Activated CD4-positive, alpha-beta memory T cell treated with anti-CD3 and anti-CD28 coated beads for 36 hours (primary cell): ENCODE results near the gene PPM1B. TPM values are rescaled to one million over a fixed set of nuclear protein-coding genes. Genes with fewer than 3 reads are reported as not detected.

Source experiments
- CTCF ChIA-PET: fragments of 350-600 bp; sonication (Branson Sonifier 250); formaldehyde crosslinking; loops from one replicate; lab custom pipeline; 2021; ENCODE audit warnings: antibody characterized with exemption, inconsistent platforms; lab: Charles Lee
- POLR2A ChIA-PET: fragments of 350-600 bp; sonication (Branson Sonifier 250); formaldehyde crosslinking; loops from one replicate; lab custom pipeline; 2021; ENCODE audit warnings: antibody characterized with exemption; lab: Charles Lee
- DNase-seq: peaks from one replicate; pipeline ENCODE4 v3.0.0-alpha.2; 2020
- H3K27ac Mint-ChIP-seq: one replicate; pipeline ENCODE4 v1.8.0; 2021; ENCODE audit warnings: mixed read lengths
- H3K27me3 Mint-ChIP-seq: one replicate; pipeline ENCODE4 v1.8.0; 2021; ENCODE audit warnings: mixed read lengths
- H3K36me3 Mint-ChIP-seq: one replicate; pipeline ENCODE4 v1.8.0; 2021; ENCODE audit warnings: mixed read lengths
- H3K4me1 Mint-ChIP-seq: one replicate; pipeline ENCODE4 v1.8.0; 2021; ENCODE audit warnings: low read depth, mixed read lengths
- H3K4me3 Mint-ChIP-seq: one replicate; pipeline ENCODE4 v1.8.0; 2021; ENCODE audit warnings: mild to moderate bottlenecking, mixed read lengths
- H3K9me3 Mint-ChIP-seq: one replicate; pipeline ENCODE4 v1.8.0; 2021; ENCODE audit warnings: mixed read lengths
- intact Hi-C: fragments of 100-400 bp; cut with micrococcal nuclease; formaldehyde crosslinking; loops from one replicate; pipeline ENCODE4 v1.15.1; 2023
- total RNA-seq, 2 experiments: library from RNA; stranded (reverse); gene quantifications; one replicate each; pipeline ENCODE4 v1.2.3, GENCODE V29; 2021

The PPM1B gene
- total RNA-seq, 2 experiments from 2014 or later, result 41.6 to 45.2 TPM

GRCh38 chr2:44186810-44187209 lies 18.1 kb downstream of the PPM1B start:
- no peak for DNase-seq
- no peak overlapping the region for H3K27ac Mint-ChIP-seq
- H3K4me1 Mint-ChIP-seq, result peaks cover 77% of the 10 kb centered on the region
- intact Hi-C loops, result no loop called here
- H3K9me3 Mint-ChIP-seq, result no peaks in the 10 kb centered on the region
- H3K36me3 Mint-ChIP-seq, result peaks cover 3% of the 10 kb centered on the region
- ChIA-PET POLR2A (no interaction called here), CTCF (interaction anchor here (2.4 kb wide), 1 partner anchor 11 kb away, joined by 6 read pairs; no protein-coding TSS in a partner anchor)
- H3K4me3 Mint-ChIP-seq, result no peak overlapping the region
- no peaks in the 10 kb centered on the region for H3K27me3 Mint-ChIP-seq

- peaks cover 3% of the 10 kb centered on the region for H3K36me3 Mint-ChIP-seq
- H3K4me3 Mint-ChIP-seq, result no peak overlapping the region
- ChIA-PET CTCF (interaction anchor here (2.4 kb wide), 1 partner anchor 11 kb away, joined by 6 read pairs; no protein-coding TSS in a partner anchor), POLR2A (no interaction called here)
- no peaks in the 10 kb centered on the region for H3K9me3 Mint-ChIP-seq
- no peak for DNase-seq
- intact Hi-C loops, result no loop called here
- H3K27ac Mint-ChIP-seq, result no peak overlapping the region
- H3K4me1 Mint-ChIP-seq, result peaks cover 81% of the 10 kb centered on the region
- H3K27me3 Mint-ChIP-seq, result no peaks in the 10 kb centered on the region
Observed at GRCh38 chr2:44187251-44187650, 18.6 kb downstream of the PPM1B start.

GRCh38 chr2:44188696-44189095 lies 20.0 kb downstream of the PPM1B start:
- H3K36me3 Mint-ChIP-seq, result peaks cover 3% of the 10 kb centered on the region
- no peaks in the 10 kb centered on the region for H3K27me3 Mint-ChIP-seq
- peaks cover 77% of the 10 kb centered on the region for H3K4me1 Mint-ChIP-seq
- intact Hi-C loops, result no loop called here
- ChIA-PET CTCF (no interaction called here), POLR2A (no interaction called here)
- H3K9me3 Mint-ChIP-seq, result no peaks in the 10 kb centered on the region
- no peak overlapping the region for H3K4me3 Mint-ChIP-seq
- H3K27ac Mint-ChIP-seq, result no peak overlapping the region
- no peak for DNase-seq

- H3K4me1 Mint-ChIP-seq, result peaks cover 75% of the 10 kb centered on the region
- POLR2A ChIA-PET, result no interaction called here
- intact Hi-C loops, result no loop called here
- H3K9me3 Mint-ChIP-seq, result no peaks in the 10 kb centered on the region
- CTCF ChIA-PET, result interaction anchor here (0.6 kb wide), 1 partner anchor 204 kb away, joined by 3 read pairs; no protein-coding TSS in a partner anchor
- no peak for DNase-seq
- no peaks in the 10 kb centered on the region for H3K27me3 Mint-ChIP-seq
- no peak overlapping the region for H3K4me3 Mint-ChIP-seq
- no peak overlapping the region for H3K27ac Mint-ChIP-seq
- peaks cover 2% of the 10 kb centered on the region for H3K36me3 Mint-ChIP-seq
Observed at GRCh38 chr2:44189104-44189503, 20.4 kb downstream of the PPM1B start.

GRCh38 chr2:44190526-44190925 lies 21.9 kb downstream of the PPM1B start:
- intact Hi-C loops, result no loop called here
- Mint-ChIP-seq H3K4me1 (peaks cover 63% of the 10 kb centered on the region), H3K27ac (no peak overlapping the region), H3K4me3 (no peak overlapping the region), H3K9me3 (no peaks in the 10 kb centered on the region), H3K36me3 (peaks cover 4% of the 10 kb centered on the region), H3K27me3 (no peaks in the 10 kb centered on the region)
- ChIA-PET CTCF (no interaction called here), POLR2A (interaction anchor here (0.6 kb wide), 1 partner anchor 60 kb away, joined by 3 read pairs; no protein-coding TSS in a partner anchor)
- no peak for DNase-seq

- ChIA-PET CTCF (interaction anchor here (0.5 to 1.0 kb wide), 3 partner anchors 21 to 104 kb away, joined by 3 to 4 read pairs (median 3); no protein-coding TSS in a partner anchor), POLR2A (no interaction called here)
- H3K4me1 Mint-ChIP-seq, result peaks cover 64% of the 10 kb centered on the region
- H3K4me3 Mint-ChIP-seq, result peak overlapping the region; percentile 6
- peaks cover 4% of the 10 kb centered on the region for H3K36me3 Mint-ChIP-seq
- H3K27me3 Mint-ChIP-seq, result no peaks in the 10 kb centered on the region
- DNase-seq, result no peak
- H3K27ac Mint-ChIP-seq, result peak overlapping the region; percentile 48
- intact Hi-C loops, result no loop called here
- no peaks in the 10 kb centered on the region for H3K9me3 Mint-ChIP-seq
Observed at GRCh38 chr2:44191739-44192138, 23.1 kb downstream of the PPM1B start.

- intact Hi-C loops, result no loop called here
- Mint-ChIP-seq H3K36me3 (peaks cover 4% of the 10 kb centered on the region), H3K27me3 (no peaks in the 10 kb centered on the region), H3K27ac (no peak overlapping the region), H3K4me3 (no peak overlapping the region), H3K4me1 (peaks cover 57% of the 10 kb centered on the region), H3K9me3 (no peaks in the 10 kb centered on the region)
- DNase-seq, result no peak
- ChIA-PET POLR2A (no interaction called here), CTCF (interaction anchor here (0.8 kb wide), 1 partner anchor 9 kb away, joined by 3 read pairs; no protein-coding TSS in a partner anchor)
Observed at GRCh38 chr2:44192646-44193045, 24.0 kb downstream of the PPM1B start.

GRCh38 chr2:44195714-44196113 lies 27.0 kb downstream of the PPM1B start:
- Mint-ChIP-seq H3K27ac (no peak overlapping the region), H3K36me3 (peaks cover 4% of the 10 kb centered on the region), H3K4me3 (no peak overlapping the region), H3K27me3 (no peaks in the 10 kb centered on the region), H3K4me1 (peaks cover 53% of the 10 kb centered on the region), H3K9me3 (no peaks in the 10 kb centered on the region)
- intact Hi-C loops, result no loop called here
- no peak for DNase-seq
- POLR2A ChIA-PET, result no interaction called here
- CTCF ChIA-PET, result no interaction called here

- H3K36me3 Mint-ChIP-seq, result peaks cover 16% of the 10 kb centered on the region
- peaks cover 49% of the 10 kb centered on the region for H3K4me1 Mint-ChIP-seq
- POLR2A ChIA-PET, result no interaction called here
Observed at GRCh38 chr2:44197816-44198215, 29.1 kb downstream of the PPM1B start.

GRCh38 chr2:44200011-44200410 lies 31.3 kb downstream of the PPM1B start:
- ChIA-PET POLR2A (no interaction called here), CTCF (no interaction called here)
- Mint-ChIP-seq H3K9me3 (peaks cover 5% of the 10 kb centered on the region), H3K4me1 (peaks cover 57% of the 10 kb centered on the region), H3K27me3 (no peaks in the 10 kb centered on the region), H3K4me3 (no peak overlapping the region), H3K27ac (no peak overlapping the region), H3K36me3 (peaks cover 25% of the 10 kb centered on the region)
- DNase-seq, result no peak
- intact Hi-C loops, result no loop called here

More at GRCh38 chr2:44197816-44198215, 29.1 kb downstream of the PPM1B start:
- Mint-ChIP-seq H3K9me3 (no peaks in the 10 kb centered on the region), H3K27ac (no peak overlapping the region), H3K27me3 (no peaks in the 10 kb centered on the region), H3K4me3 (no peak overlapping the region)
- CTCF ChIA-PET, result no interaction called here
- no peak for DNase-seq
- intact Hi-C loops, result no loop called here

- H3K4me1 Mint-ChIP-seq, result peaks cover 59% of the 10 kb centered on the region
- intact Hi-C loops, result no loop called here
- peaks cover 26% of the 10 kb centered on the region for H3K36me3 Mint-ChIP-seq
- CTCF ChIA-PET, result no interaction called here
- DNase-seq, result no peak
- POLR2A ChIA-PET, result no interaction called here
- H3K27ac Mint-ChIP-seq, result no peak overlapping the region
- no peak overlapping the region for H3K4me3 Mint-ChIP-seq
- no peaks in the 10 kb centered on the region for H3K27me3 Mint-ChIP-seq
- H3K9me3 Mint-ChIP-seq, result peaks cover 5% of the 10 kb centered on the region
Observed at GRCh38 chr2:44200759-44201158, 32.1 kb downstream of the PPM1B start.

- ChIA-PET POLR2A (no interaction called here), CTCF (interaction anchor here (0.6 to 1.0 kb wide), 2 partner anchors 9 to 163 kb away, joined by 3 read pairs; no protein-coding TSS in a partner anchor)
- peaks cover 26% of the 10 kb centered on the region for H3K36me3 Mint-ChIP-seq
- peaks cover 57% of the 10 kb centered on the region for H3K4me1 Mint-ChIP-seq
- DNase-seq, result no peak
- H3K4me3 Mint-ChIP-seq, result no peak overlapping the region
- no peaks in the 10 kb centered on the region for H3K27me3 Mint-ChIP-seq
- no peak overlapping the region for H3K27ac Mint-ChIP-seq
- intact Hi-C loops, result no loop called here
- peaks cover 5% of the 10 kb centered on the region for H3K9me3 Mint-ChIP-seq
Observed at GRCh38 chr2:44201648-44202165, 33.0 kb downstream of the PPM1B start.

GRCh38 chr2:44203542-44203941 lies 34.9 kb downstream of the PPM1B start:
- Mint-ChIP-seq H3K4me1 (peaks cover 54% of the 10 kb centered on the region), H3K36me3 (peaks cover 26% of the 10 kb centered on the region), H3K9me3 (peaks cover 5% of the 10 kb centered on the region), H3K27ac (no peak overlapping the region), H3K27me3 (no peaks in the 10 kb centered on the region), H3K4me3 (no peak overlapping the region)
- POLR2A ChIA-PET, result no interaction called here
- CTCF ChIA-PET, result interaction anchor here (1.2 kb wide), 1 partner anchor 160 kb away, joined by 3 read pairs; no protein-coding TSS in a partner anchor
- no peak for DNase-seq
- intact Hi-C loops, result no loop called here
